ENCODE results near the gene NECAB3. TPM values are rescaled to one million over a fixed set of nuclear protein-coding genes. Genes with fewer than 3 reads are reported as not detected.
A peak's percentile ranks its signal among the peaks of the same experiment; 100 is the strongest.

NECAB3 gene
- total RNA-seq, 2 experiments from 2014 or later, result 62.4 to 79.4 TPM

GRCh38 chr20:33689973-33690372, 15.7 kb upstream of the NECAB3 start:
- BruUV-seq (replicated peaks), result no TSS peak
- H3K79me2 ChIP-seq (ENCODE audit: insufficient read depth, low read depth, low read length), result peaks cover 3% of the 10 kb centered on the region
- H3K9me2 ChIP-seq (ENCODE audit: insufficient read depth, low read length), result no peaks in the 10 kb centered on the region
- peaks cover 49% of the 10 kb centered on the region for H3K4me1 ChIP-seq (ENCODE audit: insufficient read depth, low read length, poor library complexity, severe bottlenecking)
- H3K36me3 ChIP-seq (ENCODE audit: insufficient read depth, low read length), result peaks cover 2% of the 10 kb centered on the region
- H3K9me3 ChIP-seq (ENCODE audit: low read length), result no peaks in the 10 kb centered on the region
- TF ChIP-seq EZH2phosphoT487 (IDR thresholded peaks at IDR 0.05; ENCODE audit: borderline replicate concordance, low read depth, low read length) (no peak), CTCF (conservative IDR thresholded peaks at IDR 0.05; ENCODE audit: low read length) (no peak)
- no peak overlapping the region for H3K4me3 ChIP-seq (ENCODE audit: low read depth, low read length, poor library complexity, severe bottlenecking)
- H2AFZ ChIP-seq (ENCODE audit: low read length), result peak overlapping the region; percentile 54
- H3K27ac ChIP-seq (ENCODE audit: low read depth, low read length, poor library complexity, severe bottlenecking), result no peak overlapping the region
- DNase-seq (ENCODE audit: low spot score), result no peak
- CTCF ChIA-PET (ENCODE audit: unreplicated experiment), result no interaction called here
- peak overlapping the region; percentile 16; the same call in 1 of the 2 replicates for H3K4me2 ChIP-seq (ENCODE audit: low read length)
- peaks cover under 1% of the 10 kb centered on the region; the same call in 1 of the 2 replicates for H4K20me1 ChIP-seq (ENCODE audit: insufficient read depth, low read length)
- intact Hi-C loops (cut with micrococcal nuclease; ENCODE audit: unreplicated experiment), result loop anchor here (5.0 to 10.0 kb wide), 3 partner anchors 192 to 1925 kb away; partner anchors contain the start of genes EIF2S2 and SPAG4
- POLR2A ChIA-PET, result interaction anchor here (0.7 kb wide), 3 partner anchors 11 to 139 kb away, joined by 3 to 4 read pairs (median 4); no protein-coding TSS in a partner anchor

- Histone ChIP-seq H3K9me2 (ENCODE audit: insufficient read depth, low read length) (no peaks in the 10 kb centered on the region), H3K4me2 (ENCODE audit: low read length) (peak overlapping the region; percentile 16; the same call in 1 of the 2 replicates), H3K4me1 (ENCODE audit: insufficient read depth, low read length, poor library complexity, severe bottlenecking) (peaks cover 49% of the 10 kb centered on the region), H3K36me3 (ENCODE audit: insufficient read depth, low read length) (peaks cover 7% of the 10 kb centered on the region), H2AFZ (ENCODE audit: low read length) (peak overlapping the region; percentile 54), H3K4me3 (ENCODE audit: low read depth, low read length, poor library complexity, severe bottlenecking) (no peak overlapping the region), H3K27ac (ENCODE audit: low read depth, low read length, poor library complexity, severe bottlenecking) (no peak overlapping the region), H3K79me2 (ENCODE audit: insufficient read depth, low read depth, low read length) (peaks cover 8% of the 10 kb centered on the region), H3K9me3 (ENCODE audit: low read length) (no peaks in the 10 kb centered on the region), H4K20me1 (ENCODE audit: insufficient read depth, low read length) (peaks cover 6% of the 10 kb centered on the region)
- no TSS peak for BruUV-seq (replicated peaks)
- no peak for DNase-seq (ENCODE audit: low spot score)
- intact Hi-C loops (cut with micrococcal nuclease; ENCODE audit: unreplicated experiment), result loop anchor here (5.0 to 10.0 kb wide), 3 partner anchors 193 to 1925 kb away; partner anchors contain the start of genes EIF2S2 and SPAG4
- POLR2A ChIA-PET, result interaction anchor here (0.7 kb wide), 3 partner anchors 10 to 140 kb away, joined by 3 to 4 read pairs (median 4); no protein-coding TSS in a partner anchor
- TF ChIP-seq CTCF (conservative IDR thresholded peaks at IDR 0.05; ENCODE audit: low read length) (no peak), EZH2phosphoT487 (IDR thresholded peaks at IDR 0.05; ENCODE audit: borderline replicate concordance, low read depth, low read length) (no peak)
- CTCF ChIA-PET (ENCODE audit: unreplicated experiment), result no interaction called here
Observed at GRCh38 chr20:33689493-33689892, 15.3 kb upstream of the NECAB3 start.

GRCh38 chr20:33688938-33689424, 14.8 kb upstream of the NECAB3 start:
- peaks cover 13% of the 10 kb centered on the region for H3K79me2 ChIP-seq (ENCODE audit: insufficient read depth, low read depth, low read length)
- peaks cover 11% of the 10 kb centered on the region for H4K20me1 ChIP-seq (ENCODE audit: insufficient read depth, low read length)
- POLR2A ChIA-PET, result no interaction called here
- H3K27ac ChIP-seq (ENCODE audit: low read depth, low read length, poor library complexity, severe bottlenecking), result no peak overlapping the region
- BruUV-seq (replicated peaks), result no TSS peak
- no peaks in the 10 kb centered on the region for H3K9me3 ChIP-seq (ENCODE audit: low read length)
- no peak overlapping the region for H2AFZ ChIP-seq (ENCODE audit: low read length)
- intact Hi-C loops (cut with micrococcal nuclease; ENCODE audit: unreplicated experiment), result loop anchor here (5.0 to 10.0 kb wide), 3 partner anchors 193 to 1926 kb away; partner anchors contain the start of genes EIF2S2 and SPAG4
- no peaks in the 10 kb centered on the region for H3K9me2 ChIP-seq (ENCODE audit: insufficient read depth, low read length)
- no peak for DNase-seq (ENCODE audit: low spot score)
- H3K4me3 ChIP-seq (ENCODE audit: low read depth, low read length, poor library complexity, severe bottlenecking), result no peak overlapping the region
- TF ChIP-seq EZH2phosphoT487 (IDR thresholded peaks at IDR 0.05; ENCODE audit: borderline replicate concordance, low read depth, low read length) (no peak), CTCF (conservative IDR thresholded peaks at IDR 0.05; ENCODE audit: low read length) (no peak)
- H3K4me2 ChIP-seq (ENCODE audit: low read length), result no peak overlapping the region
- H3K4me1 ChIP-seq (ENCODE audit: insufficient read depth, low read length, poor library complexity, severe bottlenecking), result peaks cover 55% of the 10 kb centered on the region
- CTCF ChIA-PET (ENCODE audit: unreplicated experiment), result no interaction called here
- H3K36me3 ChIP-seq (ENCODE audit: insufficient read depth, low read length), result peaks cover 12% of the 10 kb centered on the region
